IMR-90 (cell line): Measurements from ENCODE around the gene PRM2. TPM values are rescaled to one million over a fixed set of nuclear protein-coding genes. Genes with fewer than 3 reads are reported as not detected.

Source experiments
- ATAC-seq: fragments of 200-7000 bp; cut with Tn5 transposase; 2 replicates; pipeline ENCODE4 v1.9.1; 2020; ENCODE audit warnings: low read depth, mild to moderate bottlenecking, moderate library complexity
- BruUV-seq: library from RNA; stranded (reverse); fragments of 400-500 nt; replicated peaks from 2 replicates; lab custom pipeline; 2021; lab: Mats Ljungman, UMichigan
- CTCF ChIA-PET: fragments of 300-600 bp; formaldehyde crosslinking; extraction: SDS; loops from one replicate; lab custom pipeline; 2021; ENCODE audit warnings: antibody characterized with exemption; lab: Yijun Ruan, JAX
- POLR2A ChIA-PET: fragments of 300-600 bp; sonication (Branson Sonifier 250); formaldehyde crosslinking; loops from one replicate; lab custom pipeline; 2022; ENCODE audit warnings: antibody characterized with exemption; ENCODE audit not compliant: unreplicated experiment; lab: Charles Lee
- DNase-seq: peaks from one replicate; pipeline ENCODE4 v3.0.0; 2013
- H2AFZ ChIP-seq: replicated peaks from 2 replicates; pipeline ENCODE3; 2013; ENCODE audit warnings: low read length, mild to moderate bottlenecking; ENCODE audit not compliant: poor library complexity
- H2AK5ac ChIP-seq: 2 replicates; pipeline ENCODE4 v1.6.1; 2013; ENCODE audit warnings: low read depth, low read length, inconsistent platforms
- H2AK9ac ChIP-seq: replicated peaks from 2 replicates; pipeline ENCODE3; 2013; ENCODE audit warnings: mild to moderate bottlenecking, low read depth, low read length, moderate library complexity; ENCODE audit not compliant: poor library complexity
- H2BK120ac ChIP-seq: 2 replicates; pipeline ENCODE4 v1.6.1; 2013; ENCODE audit warnings: low read depth, low read length, inconsistent platforms
- H2BK15ac ChIP-seq: 3 replicates; pipeline ENCODE4 v1.6.1; 2013; ENCODE audit warnings: low read depth, low read length, inconsistent platforms
- H2BK20ac ChIP-seq: 2 replicates; pipeline ENCODE4 v1.6.1; 2013; ENCODE audit warnings: low read depth, mild to moderate bottlenecking, inconsistent platforms, low read length, moderate library complexity
- H2BK5ac ChIP-seq: 2 replicates; pipeline ENCODE4 v1.6.1; 2013; ENCODE audit warnings: mild to moderate bottlenecking, low read depth, low read length, inconsistent platforms; ENCODE audit not compliant: poor library complexity, severe bottlenecking
- H3K14ac ChIP-seq: replicated peaks from 2 replicates; pipeline ENCODE4 v1.6.1; 2013; ENCODE audit warnings: low read depth, low read length, inconsistent platforms
- H3K18ac ChIP-seq: 2 replicates; pipeline ENCODE4 v1.6.1; 2013; ENCODE audit warnings: low read depth, low read length, control low read depth
- H3K23ac ChIP-seq: 2 replicates; pipeline ENCODE4 v1.6.1; 2013; ENCODE audit warnings: low read depth, low read length, inconsistent platforms
- H3K27ac ChIP-seq: 2 replicates; pipeline ENCODE4 v1.5.1; 2013; ENCODE audit warnings: mild to moderate bottlenecking, control low read depth, low read length; ENCODE audit not compliant: insufficient read depth
- H3K27me3 ChIP-seq: 2 replicates; pipeline ENCODE4 v1.6.1; 2013; ENCODE audit warnings: low read length; ENCODE audit not compliant: control insufficient read depth, insufficient read depth
- H3K36me3 ChIP-seq: 2 replicates; pipeline ENCODE4 v1.6.1; 2013; ENCODE audit warnings: low read length, mixed read lengths; ENCODE audit not compliant: control insufficient read depth, insufficient read depth
- H3K4ac ChIP-seq: 2 replicates; pipeline ENCODE4 v1.6.1; 2013; ENCODE audit warnings: low read depth, low read length, inconsistent platforms
- H3K4me1 ChIP-seq: 2 replicates; pipeline ENCODE4 v1.6.1; 2013; ENCODE audit warnings: low read length, mixed read lengths; ENCODE audit not compliant: control insufficient read depth, insufficient read depth
- H3K4me2 ChIP-seq: 2 replicates; pipeline ENCODE4 v1.6.1; 2013; ENCODE audit warnings: low read depth, mild to moderate bottlenecking, control low read depth, low read length, moderate library complexity
- H3K4me3 ChIP-seq: 2 replicates; pipeline ENCODE4 v1.5.1; 2013; ENCODE audit warnings: low read depth, mild to moderate bottlenecking, control low read depth, low read length, moderate library complexity; ENCODE audit not compliant: insufficient read depth
- H3K56ac ChIP-seq: 2 replicates; pipeline ENCODE4 v1.6.1; 2013; ENCODE audit warnings: low read length, inconsistent platforms; ENCODE audit not compliant: insufficient read depth; ENCODE audit errors: extremely low read depth
- H3K79me1 ChIP-seq, 2 experiments: 2 replicates each; pipeline ENCODE4 v1.6.1; 2013; ENCODE audit warnings: low read length in 2 of 2, inconsistent platforms in 1 of 2, low read depth in 1 of 2
- H3K9ac ChIP-seq: 2 replicates; pipeline ENCODE4 v1.6.1; 2013; ENCODE audit warnings: low read depth, low read length, control low read depth
- H3K9me1 ChIP-seq: 2 replicates; pipeline ENCODE4 v1.6.1; 2013; ENCODE audit warnings: low read length, inconsistent platforms; ENCODE audit not compliant: insufficient read depth
- H3K9me3 ChIP-seq: 2 replicates; pipeline ENCODE4 v1.6.1; 2013; ENCODE audit warnings: low read length; ENCODE audit not compliant: control insufficient read depth, insufficient read depth
- H4K20me1 ChIP-seq: 2 replicates; pipeline ENCODE4 v1.6.1; 2013; ENCODE audit warnings: low read length, inconsistent platforms; ENCODE audit not compliant: insufficient read depth
- H4K5ac ChIP-seq: 2 replicates; pipeline ENCODE4 v1.6.1; 2013; ENCODE audit warnings: mild to moderate bottlenecking, low read depth, low read length, control low read depth
- H4K8ac ChIP-seq, 2 experiments: 2 replicates each; pipeline ENCODE4 v1.6.1; 2013; ENCODE audit warnings: low read depth in 2 of 2, low read length in 2 of 2, control low read depth in 1 of 2, inconsistent platforms in 1 of 2
- H4K91ac ChIP-seq: 2 replicates; pipeline ENCODE4 v1.6.1; 2013; ENCODE audit warnings: low read depth, low read length, inconsistent platforms; ENCODE audit not compliant: insufficient read depth
- BHLHE40 ChIP-seq: fragments of 150-350 bp; IDR thresholded peaks from 2 replicates; pipeline ENCODE4 v1.6.1; 2016; ENCODE audit warnings: mild to moderate bottlenecking, low read depth, low read length
- CEBPB ChIP-seq: IDR thresholded peaks from 2 replicates; pipeline ENCODE4 v1.6.1; 2012; ENCODE audit warnings: low read depth, low read length, improper control_type of control experiment
- FOS ChIP-seq: fragments of 150-350 bp; IDR thresholded peaks from 2 replicates; pipeline ENCODE4 v1.6.1; 2016; ENCODE audit warnings: low read depth, low read length
- MAFK ChIP-seq: IDR thresholded peaks from 2 replicates; pipeline ENCODE4 v1.6.1; 2012; ENCODE audit warnings: low read depth, low read length, improper control_type of control experiment
- MAZ ChIP-seq: IDR thresholded peaks from 2 replicates; pipeline ENCODE4 v1.6.1; 2012; ENCODE audit warnings: low read depth, mild to moderate bottlenecking, low read length, improper control_type of control experiment, moderate library complexity, borderline replicate concordance
- MXI1 ChIP-seq: IDR thresholded peaks from 2 replicates; pipeline ENCODE4 v1.6.1; 2012; ENCODE audit warnings: low read depth, mild to moderate bottlenecking, low read length, moderate library complexity, borderline replicate concordance
- NFE2L2 ChIP-seq: fragments of 150-350 bp; IDR thresholded peaks from 2 replicates; pipeline ENCODE4 v1.6.1; 2016; ENCODE audit warnings: low read depth, mild to moderate bottlenecking, low read length
- POLR2A ChIP-seq: IDR thresholded peaks from 2 replicates; pipeline ENCODE4 v1.6.1; 2012; ENCODE audit warnings: mild to moderate bottlenecking, low read depth, low read length
- RAD21 ChIP-seq: IDR thresholded peaks from 2 replicates; pipeline ENCODE4 v1.6.1; 2012; ENCODE audit warnings: low read length, improper control_type of control experiment
- RCOR1 ChIP-seq: IDR thresholded peaks from 2 replicates; pipeline ENCODE4 v1.6.1; 2012; ENCODE audit warnings: mild to moderate bottlenecking, low read length, improper control_type of control experiment; ENCODE audit not compliant: insufficient replicate concordance
- RFX5 ChIP-seq: IDR thresholded peaks from 2 replicates; pipeline ENCODE4 v1.8.0; 2012; ENCODE audit warnings: low read depth, mild to moderate bottlenecking, low read length, moderate library complexity
- SMC3 ChIP-seq: fragments of 150-350 bp; IDR thresholded peaks from 2 replicates; pipeline ENCODE4 v1.6.1; 2016; ENCODE audit warnings: low read depth, mild to moderate bottlenecking, antibody characterized with exemption, low read length, moderate library complexity
- WGBS, 2 experiments: methylation state at CpG; one replicate each; pipeline versions ENCODE4 v1.1.5 to v1.1.7; 2013; ENCODE audit warnings: missing lambda C conversion rate in 2 of 2; ENCODE audit not compliant: insufficient read length in 1 of 2; ENCODE audit errors: extremely low coverage in 2 of 2; 5-methylcytosine and 5-hydroxymethylcytosine counted together
- dilution Hi-C: fragments of 300-500 bp; cut with HindIII; formaldehyde crosslinking; loops from one replicate; pipeline ENCODE4 v1.14.3; 2018; ENCODE audit warnings: low sequenced_read_pairs; ENCODE audit not compliant: unreplicated experiment
- in situ Hi-C: fragments of 300-500 bp; cut with MboI; formaldehyde crosslinking; loops from 3 replicates; pipeline ENCODE4 v1.14.3; 2019; ENCODE audit warnings: low sequenced_read_pairs, inconsistent platforms, mixed read lengths
- intact Hi-C: fragments of 100-400 bp; cut with micrococcal nuclease; formaldehyde crosslinking; loops from 2 replicates; pipeline ENCODE4 v1.10.0; 2022
- polyA plus RNA-seq, 3 experiments: library from polyadenylated mRNA; depleted of rRNA; stranded (reverse); fragments of >200 nt; gene quantifications; 2 replicates each; pipeline ENCODE4 v1.2.3, GENCODE V29; 2012; ENCODE audit warnings: low replicate concordance in 1 of 3
- total RNA-seq: library from RNA; depleted of rRNA; stranded (reverse); fragments of >200 nt; gene quantifications from 2 replicates; pipeline ENCODE4 v1.2.3, GENCODE V29; 2012
- TF ChIP-seq, protein P1 (sequence below): fragments of 150-350 bp; IDR thresholded peaks from 2 replicates; pipeline ENCODE4 v1.6.1; 2017; ENCODE audit warnings: mild to moderate bottlenecking, antibody characterized with exemption, low read length, low read depth
- TF ChIP-seq, protein P2 (sequence below): conservative IDR thresholded peaks from 2 replicates; pipeline ENCODE4 v1.5.1; 2012; ENCODE audit warnings: mild to moderate bottlenecking, low read depth, low read length, improper control_type of control experiment
- TF ChIP-seq, protein P3 (sequence below): fragments of 150-350 bp; IDR thresholded peaks from 2 replicates; pipeline ENCODE4 v1.6.1; 2016; ENCODE audit warnings: low read depth, mild to moderate bottlenecking, low read length, moderate library complexity, borderline replicate concordance

Gene PRM2
- total and polyA plus RNA-seq, 2 of the 4 experiments (the other 2 are of a cell fraction): not detected

DNA sequence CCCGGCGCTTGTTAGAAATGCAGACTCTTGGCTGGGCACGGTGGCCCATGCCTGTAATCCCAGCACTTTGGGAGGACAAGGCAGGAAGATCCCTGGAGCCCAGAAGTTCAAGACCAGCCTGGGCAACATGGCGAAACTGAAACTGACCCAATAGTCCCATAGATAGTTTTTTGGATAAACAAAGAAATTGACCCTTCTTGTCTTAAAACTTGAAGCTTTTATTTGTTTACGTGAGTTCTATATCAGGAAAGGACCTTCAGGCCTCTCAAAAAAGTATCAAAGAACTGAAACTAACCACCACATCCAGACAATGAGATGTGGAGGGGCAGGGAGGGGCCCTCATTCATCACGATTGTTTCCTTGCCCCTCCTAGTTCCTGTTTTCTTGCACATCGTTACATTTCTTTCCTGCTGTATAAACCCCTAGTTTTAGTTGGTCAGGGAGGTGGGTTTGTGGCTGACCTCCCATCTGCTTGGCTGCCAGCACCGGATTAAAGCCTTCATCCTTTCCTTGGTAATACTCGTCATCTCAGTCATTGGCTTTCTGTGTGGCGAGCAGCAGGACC is 34.8 kb upstream of the PRM2 start:
- H3K79me1 ChIP-seq: peaks cover 0 to 5% of the 10 kb centered on the region in 2 experiments; a peak in 2 of 4 replicates

More for the DNA sequence above, 34.8 kb upstream of the PRM2 start:
- no peak for TF ChIP-seq FOS
- no peak for TF ChIP-seq POLR2A
- TF ChIP-seq CEBPB: no peak
- TF ChIP-seq, protein P1, sequence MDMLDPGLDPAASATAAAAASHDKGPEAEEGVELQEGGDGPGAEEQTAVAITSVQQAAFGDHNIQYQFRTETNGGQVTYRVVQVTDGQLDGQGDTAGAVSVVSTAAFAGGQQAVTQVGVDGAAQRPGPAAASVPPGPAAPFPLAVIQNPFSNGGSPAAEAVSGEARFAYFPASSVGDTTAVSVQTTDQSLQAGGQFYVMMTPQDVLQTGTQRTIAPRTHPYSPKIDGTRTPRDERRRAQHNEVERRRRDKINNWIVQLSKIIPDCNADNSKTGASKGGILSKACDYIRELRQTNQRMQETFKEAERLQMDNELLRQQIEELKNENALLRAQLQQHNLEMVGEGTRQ: no peak
- TF ChIP-seq MAZ: no peak
- TF ChIP-seq, protein P2, sequence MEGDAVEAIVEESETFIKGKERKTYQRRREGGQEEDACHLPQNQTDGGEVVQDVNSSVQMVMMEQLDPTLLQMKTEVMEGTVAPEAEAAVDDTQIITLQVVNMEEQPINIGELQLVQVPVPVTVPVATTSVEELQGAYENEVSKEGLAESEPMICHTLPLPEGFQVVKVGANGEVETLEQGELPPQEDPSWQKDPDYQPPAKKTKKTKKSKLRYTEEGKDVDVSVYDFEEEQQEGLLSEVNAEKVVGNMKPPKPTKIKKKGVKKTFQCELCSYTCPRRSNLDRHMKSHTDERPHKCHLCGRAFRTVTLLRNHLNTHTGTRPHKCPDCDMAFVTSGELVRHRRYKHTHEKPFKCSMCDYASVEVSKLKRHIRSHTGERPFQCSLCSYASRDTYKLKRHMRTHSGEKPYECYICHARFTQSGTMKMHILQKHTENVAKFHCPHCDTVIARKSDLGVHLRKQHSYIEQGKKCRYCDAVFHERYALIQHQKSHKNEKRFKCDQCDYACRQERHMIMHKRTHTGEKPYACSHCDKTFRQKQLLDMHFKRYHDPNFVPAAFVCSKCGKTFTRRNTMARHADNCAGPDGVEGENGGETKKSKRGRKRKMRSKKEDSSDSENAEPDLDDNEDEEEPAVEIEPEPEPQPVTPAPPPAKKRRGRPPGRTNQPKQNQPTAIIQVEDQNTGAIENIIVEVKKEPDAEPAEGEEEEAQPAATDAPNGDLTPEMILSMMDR: no peak
- TF ChIP-seq RAD21: no peak
- no peak for TF ChIP-seq MAFK
- no peak for TF ChIP-seq RFX5
- TF ChIP-seq, protein P3, sequence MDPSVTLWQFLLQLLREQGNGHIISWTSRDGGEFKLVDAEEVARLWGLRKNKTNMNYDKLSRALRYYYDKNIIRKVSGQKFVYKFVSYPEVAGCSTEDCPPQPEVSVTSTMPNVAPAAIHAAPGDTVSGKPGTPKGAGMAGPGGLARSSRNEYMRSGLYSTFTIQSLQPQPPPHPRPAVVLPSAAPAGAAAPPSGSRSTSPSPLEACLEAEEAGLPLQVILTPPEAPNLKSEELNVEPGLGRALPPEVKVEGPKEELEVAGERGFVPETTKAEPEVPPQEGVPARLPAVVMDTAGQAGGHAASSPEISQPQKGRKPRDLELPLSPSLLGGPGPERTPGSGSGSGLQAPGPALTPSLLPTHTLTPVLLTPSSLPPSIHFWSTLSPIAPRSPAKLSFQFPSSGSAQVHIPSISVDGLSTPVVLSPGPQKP: no peak
- TF ChIP-seq BHLHE40: no peak
- TF ChIP-seq NFE2L2: no peak
- TF ChIP-seq RCOR1: no peak
- TF ChIP-seq MXI1: no peak
- TF ChIP-seq SMC3: no peak
- H2BK20ac ChIP-seq: peak overlapping the region; percentile 59; the same call in 1 of the 2 replicates
- H3K9ac ChIP-seq: no peak overlapping the region
- in situ Hi-C loops: no loop called here
- ATAC-seq (no peak), DNase-seq (no peak)
- no peaks in the 10 kb centered on the region for H4K20me1 ChIP-seq
- peak overlapping the region; percentile 75 for H2BK120ac ChIP-seq
- H3K9me3 ChIP-seq: no peaks in the 10 kb centered on the region
- POLR2A ChIA-PET: interaction anchor here (1.2 kb wide), 1 partner anchor 55 kb away, joined by 4 read pairs; the partner anchor contains the start of gene SOCS1
- H2AFZ ChIP-seq: no peak overlapping the region
- H2BK5ac ChIP-seq: no peak overlapping the region
- dilution Hi-C loops: no loop called here
- H3K27me3 ChIP-seq: no peaks in the 10 kb centered on the region
- H4K5ac ChIP-seq: peak overlapping the region; percentile 5; the same call in 1 of the 2 replicates
- intact Hi-C loops: no loop called here
- H2AK5ac ChIP-seq: peak overlapping the region; percentile 48; the same call in 1 of the 2 replicates
- H3K27ac ChIP-seq: no peak overlapping the region
- H4K8ac ChIP-seq: peak overlapping the region in 1 of 2 experiments; percentile 51; a peak in 1 of 4 replicates
- H3K14ac ChIP-seq: 0 out of 2 replicates have a peak overlapping the region, but pooled peaks have one; percentile 74
- peak overlapping the region; percentile 84 for H3K4ac ChIP-seq
- H3K23ac ChIP-seq: no peak overlapping the region
- no peak overlapping the region for H3K4me3 ChIP-seq
- WGBS, 2 experiments: no CpG with 5 or more reads among the region's 10 CpGs
- H2AK9ac ChIP-seq: peak overlapping the region; percentile 30
- H3K4me1 ChIP-seq: peaks cover 24% of the 10 kb centered on the region
- no peaks in the 10 kb centered on the region for H3K36me3 ChIP-seq
- peak overlapping the region; percentile 52 for H4K91ac ChIP-seq
- peak overlapping the region; percentile 5; the same call in 1 of the 2 replicates for H3K18ac ChIP-seq
- no peak overlapping the region for H3K4me2 ChIP-seq
- peaks cover 18% of the 10 kb centered on the region for H3K9me1 ChIP-seq
- no TSS peak for BruUV-seq
- H2BK15ac ChIP-seq: peak overlapping the region; percentile 60; the same call in 2 of the 3 replicates
- CTCF ChIA-PET: interaction anchor here (0.7 kb wide), 1 partner anchor 27 kb away, joined by 3 read pairs; no protein-coding TSS in a partner anchor
- H3K56ac ChIP-seq: no peak overlapping the region
